ENCODE measurements around the gene ASAP3. TPM values are rescaled to one million over a fixed set of nuclear protein-coding genes. Genes with fewer than 3 reads are reported as not detected.

ASAP3 gene
- total and polyA plus RNA-seq, 2 donors (not counting 3 experiments of a cell fraction or from before 2014, with no cell fraction given) = 12.5 to 14.2 TPM

- dilution Hi-C loops (cut with MboI; ENCODE audit: extremely low pct_ligation_motif_present, low sequenced_read_pairs) (no loop called here), intact Hi-C loops (cut with micrococcal nuclease) (no loop called here)
- Histone ChIP-seq H3K36me3 (ENCODE audit: control insufficient read depth in 2 of 2, extremely low read depth in 1 of 2, insufficient read depth in 2 of 2, low read length in 2 of 2) (no peaks in the 10 kb centered on the region), H4K20me1 (replicated peaks; ENCODE audit: control insufficient read depth, extremely low read depth, insufficient read depth, low read length) (no peaks in the 10 kb centered on the region), H3K9ac (replicated peaks; ENCODE audit: extremely low read depth, insufficient read depth, low read length) (no peak overlapping the region), H3K79me2 (ENCODE audit: control insufficient read depth, insufficient read depth, low read length) (no peaks in the 10 kb centered on the region), H3K4me1 (ENCODE audit: control insufficient read depth, extremely low read depth, insufficient read depth, low read length) (no peaks in the 10 kb centered on the region), H3K9me3 (replicated peaks; ENCODE audit: control insufficient read depth, insufficient read depth, low read length) (no peaks in the 10 kb centered on the region), H3K27ac (ENCODE audit: insufficient read depth, low read depth, low read length) (no peak overlapping the region), H2AFZ (ENCODE audit: low read depth, low read length) (no peak overlapping the region), H3K9me1 (replicated peaks; ENCODE audit: control insufficient read depth, extremely low read depth, insufficient read depth, low read length) (no peaks in the 10 kb centered on the region), H3K27me3 (ENCODE audit: control insufficient read depth in 2 of 2, insufficient read depth in 2 of 2, low read length in 2 of 2) (no peaks in the 10 kb centered on the region), H3K4me3 (replicated peaks in 1 of 3; ENCODE audit: insufficient read depth in 1 of 3, low read depth in 1 of 3, low read length in 3 of 3) (no peak overlapping the region), H3K4me2 (ENCODE audit: insufficient read depth, low read length) (no peak overlapping the region)
- TF ChIP-seq EZH2 (IDR thresholded peaks at IDR 0.05; ENCODE audit: borderline replicate concordance, low read depth, low read length, severe bottlenecking) = no peak
- TF ChIP-seq JUN (IDR thresholded peaks at IDR 0.05; ENCODE audit: borderline replicate concordance, insufficient read depth, insufficient read length, low read depth) = no peak
- TF ChIP-seq FOS (IDR thresholded peaks at IDR 0.05; ENCODE audit: borderline replicate concordance, insufficient read depth, low read length) = no peak
- no peak for TF ChIP-seq POLR2A (IDR thresholded peaks at IDR 0.05; ENCODE audit: low read depth, low read length)
- no peak for TF ChIP-seq MAX (IDR thresholded peaks at IDR 0.05; ENCODE audit: insufficient read depth, insufficient read length)
- TF ChIP-seq GATA2 (IDR thresholded peaks at IDR 0.05; ENCODE audit: insufficient read depth, insufficient read length, low read depth, low read length) = no peak
- no peak for TF ChIP-seq POLR2AphosphoS5 (IDR thresholded peaks at IDR 0.05; ENCODE audit: insufficient read depth, low read depth, low read length)
- no peak for TF ChIP-seq MYC (IDR thresholded peaks at IDR 0.05; ENCODE audit: low read depth, low read length)
- no peak for TF ChIP-seq CTCF (IDR thresholded peaks at IDR 0.05; ENCODE audit: extremely low read depth in 1 of 2, insufficient read depth in 1 of 2, low read depth in 1 of 2, low read length in 2 of 2)
- no peak for DNase-seq (ENCODE audit: low read depth, low spot score)
- no peak for FAIRE-seq
- ChIA-PET CTCF (interaction anchor here (1.4 to 1.7 kb wide), 2 partner anchors 12 to 45 kb away, joined by 3 read pairs; no protein-coding TSS in a partner anchor), POLR2A (no interaction called here)
- BruUV-seq (replicated peaks) = no TSS peak
Measured at GRCh38 chr1:23448846-23449245, 35.1 kb downstream of the ASAP3 start.

Data from endothelial cell of umbilical vein (primary cell).